Mucosa of descending colon (tissue), 3 donors: ENCODE measurements around the gene KRTAP10-10. TPM values are rescaled to one million over a fixed set of nuclear protein-coding genes. Genes with fewer than 3 reads are reported as not detected.
"Not testable (repeated sequence)": the region's sequence is repeated elsewhere in the genome, so short reads cannot be mapped to it uniquely, and the experiment has no call there.

Source experiments
- ATAC-seq: fragments of 200-7000 bp; cut with Tn5 transposase; one replicate; pipeline ENCODE4 v1.9.1; 2020; ENCODE audit warnings: mild to moderate bottlenecking, moderate library complexity
- DNase-seq, 3 donors: peaks; one replicate each; pipeline ENCODE4 v3.0.0-alpha.2; 2020
- H3K36me3 ChIP-seq: fragments of 200-600 bp; one replicate; pipeline ENCODE4 v1.8.0; 2021; ENCODE audit warnings: low read depth, mild to moderate bottlenecking
- H3K4me1 ChIP-seq: fragments of 200-600 bp; one replicate; pipeline ENCODE4 v1.8.0; 2021; ENCODE audit warnings: low read depth, mild to moderate bottlenecking
- H3K4me3 ChIP-seq: fragments of 200-600 bp; one replicate; pipeline ENCODE4 v1.8.0; 2021; ENCODE audit warnings: mild to moderate bottlenecking
- H3K9me3 ChIP-seq: fragments of 200-600 bp; one replicate; pipeline ENCODE4 v1.8.0; 2021; ENCODE audit warnings: mild to moderate bottlenecking
- intact Hi-C, 2 donors: fragments of 100-400 bp; cut with DNase I in 1 of 2; cut with micrococcal nuclease in 1 of 2; formaldehyde crosslinking; loops; one replicate each; pipeline versions ENCODE4 v1.11.0 to v1.11.1; 2022; cut with DNase I, micrococcal nuclease
- total RNA-seq, 3 donors: library from RNA; stranded (reverse); fragmentation: NEBNext Ultra II Directional in 2 of 3; extraction: Animal tissue kit (Norgen Biotek cat#: 25700) in 2 of 3; gene quantifications; one replicate each; pipeline versions ENCODE4 v1.2.1 to v1.2.4, GENCODE V29; 2021 to 2023
- TF ChIP-seq, protein P1 (sequence below): fragments of 200-600 bp; IDR thresholded peaks from one replicate; pipeline ENCODE4 v1.8.0; 2022; ENCODE audit warnings: antibody characterized with exemption, mild to moderate bottlenecking
- donor health status: DM: no; HTN: no; CAD: no; lungs with moderate emphysema.
- donor health status: DM: no; HTN: no; CAD: no.
- donor health status: DM: no; HTN: yes; CAD: no.

Gene KRTAP10-10
- total RNA-seq, 3 donors from 2014 or later = not detected

GRCh38 chr21:44618909-44619308, 18.2 kb upstream of the KRTAP10-10 start:
- Histone ChIP-seq H3K9me3 (peaks cover 14% of the 10 kb centered on the region), H3K4me1 (peaks cover 4% of the 10 kb centered on the region), H3K4me3 (no peak overlapping the region), H3K36me3 (no peaks in the 10 kb centered on the region)
- intact Hi-C loops = no loop called here
- TF ChIP-seq, protein P1, sequence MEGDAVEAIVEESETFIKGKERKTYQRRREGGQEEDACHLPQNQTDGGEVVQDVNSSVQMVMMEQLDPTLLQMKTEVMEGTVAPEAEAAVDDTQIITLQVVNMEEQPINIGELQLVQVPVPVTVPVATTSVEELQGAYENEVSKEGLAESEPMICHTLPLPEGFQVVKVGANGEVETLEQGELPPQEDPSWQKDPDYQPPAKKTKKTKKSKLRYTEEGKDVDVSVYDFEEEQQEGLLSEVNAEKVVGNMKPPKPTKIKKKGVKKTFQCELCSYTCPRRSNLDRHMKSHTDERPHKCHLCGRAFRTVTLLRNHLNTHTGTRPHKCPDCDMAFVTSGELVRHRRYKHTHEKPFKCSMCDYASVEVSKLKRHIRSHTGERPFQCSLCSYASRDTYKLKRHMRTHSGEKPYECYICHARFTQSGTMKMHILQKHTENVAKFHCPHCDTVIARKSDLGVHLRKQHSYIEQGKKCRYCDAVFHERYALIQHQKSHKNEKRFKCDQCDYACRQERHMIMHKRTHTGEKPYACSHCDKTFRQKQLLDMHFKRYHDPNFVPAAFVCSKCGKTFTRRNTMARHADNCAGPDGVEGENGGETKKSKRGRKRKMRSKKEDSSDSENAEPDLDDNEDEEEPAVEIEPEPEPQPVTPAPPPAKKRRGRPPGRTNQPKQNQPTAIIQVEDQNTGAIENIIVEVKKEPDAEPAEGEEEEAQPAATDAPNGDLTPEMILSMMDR = no peak
- peak; percentile 93 for ATAC-seq
- DNase-seq = peak in 1 of 3 donors; percentile 31

GRCh38 chr21:44619886-44620285, 17.3 kb upstream of the KRTAP10-10 start:
- TF ChIP-seq, protein P1 = no peak
- peaks cover 19% of the 10 kb centered on the region for H3K9me3 ChIP-seq
- intact Hi-C loops = no loop called here
- no peak for DNase-seq
- H3K4me1 ChIP-seq = peaks cover 4% of the 10 kb centered on the region
- no peak for ATAC-seq
- no peaks in the 10 kb centered on the region for H3K36me3 ChIP-seq
- no peak overlapping the region for H3K4me3 ChIP-seq

- peaks cover 19% of the 10 kb centered on the region for H3K9me3 ChIP-seq
- intact Hi-C loops = no loop called here
- ATAC-seq (no peak), DNase-seq (no peak)
- H3K36me3 ChIP-seq = no peaks in the 10 kb centered on the region
- peaks cover 4% of the 10 kb centered on the region for H3K4me1 ChIP-seq
- no peak overlapping the region for H3K4me3 ChIP-seq
- TF ChIP-seq, protein P1 = no peak
Measured at GRCh38 chr21:44623575-44623974, 13.6 kb upstream of the KRTAP10-10 start.

DNA sequence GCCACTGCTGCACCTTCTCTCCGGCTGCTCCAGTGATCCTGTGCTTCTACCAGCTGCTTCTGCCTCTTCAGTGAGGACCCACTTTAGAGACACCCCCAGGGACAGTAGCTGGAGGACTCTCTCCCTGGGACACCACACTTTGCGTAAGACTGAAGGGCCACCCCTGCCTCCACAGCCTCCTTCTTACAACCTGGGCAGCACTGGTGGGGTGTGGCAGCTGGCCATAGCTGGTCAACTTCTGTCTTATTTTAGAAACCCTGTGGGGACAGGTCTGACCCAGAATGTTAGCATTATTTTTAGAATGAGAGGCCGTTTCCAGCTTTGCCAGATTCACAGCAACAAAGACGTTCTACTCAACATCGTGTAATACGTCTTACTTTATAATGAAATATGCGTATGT, 11.4 kb upstream of the KRTAP10-10 start:
- DNase-seq (no peak), ATAC-seq (no peak)
- peaks cover 14% of the 10 kb centered on the region for H3K9me3 ChIP-seq
- intact Hi-C loops = no loop called here
- H3K4me1 ChIP-seq = no peaks in the 10 kb centered on the region
- H3K36me3 ChIP-seq = no peaks in the 10 kb centered on the region
- TF ChIP-seq, protein P1 = no peak
- H3K4me3 ChIP-seq = no peak overlapping the region

DNA sequence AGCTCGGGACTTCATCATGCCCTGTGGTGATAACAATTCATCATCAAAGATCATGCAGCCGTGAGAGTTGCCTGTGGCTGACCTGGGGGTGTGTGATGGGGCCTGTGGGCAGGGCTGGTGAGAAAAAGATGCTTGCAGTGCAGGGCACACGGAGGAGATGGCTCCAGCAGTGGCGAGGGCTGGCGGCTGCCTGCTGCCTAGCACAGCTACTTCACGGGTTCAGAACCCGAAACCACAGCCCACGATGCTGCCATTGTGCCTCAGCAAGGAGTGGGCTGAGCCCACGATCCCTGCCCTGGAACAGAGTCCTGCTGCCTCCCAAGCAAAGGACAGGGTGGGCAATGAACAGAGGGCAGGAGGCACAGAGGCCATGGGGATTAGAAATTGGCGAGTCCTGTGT, 10.9 kb upstream of the KRTAP10-10 start:
- Histone ChIP-seq H3K4me3 (no peak overlapping the region), H3K4me1 (no peaks in the 10 kb centered on the region), H3K36me3 (no peaks in the 10 kb centered on the region), H3K9me3 (peaks cover 15% of the 10 kb centered on the region)
- intact Hi-C loops = no loop called here
- TF ChIP-seq, protein P1 = no peak
- DNase-seq (peak in 1 of 3 donors; percentile 41), ATAC-seq (no peak)

DNA sequence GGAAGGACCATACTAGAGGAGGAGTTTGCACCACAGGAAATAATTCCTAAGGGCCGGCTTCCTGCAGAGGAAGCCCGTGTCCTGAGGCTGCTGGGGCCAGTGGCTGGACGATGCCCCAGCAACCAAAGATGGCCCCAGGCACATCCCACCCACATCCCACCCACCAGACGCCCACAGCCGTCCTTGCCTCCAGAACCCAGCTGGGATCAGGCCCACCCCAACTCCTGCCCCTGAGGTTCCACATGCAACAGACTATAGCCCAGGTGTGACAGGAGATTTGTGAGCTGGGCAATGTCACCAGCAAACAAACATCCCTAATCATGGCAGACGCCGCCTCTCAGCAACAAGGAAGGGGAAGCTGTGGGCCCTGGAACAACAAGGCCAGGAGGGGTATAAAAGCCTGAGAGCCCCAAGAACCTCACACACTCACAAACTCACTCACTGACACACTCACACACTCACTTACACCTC, 10.4 kb upstream of the KRTAP10-10 start, which contains the start of gene KRTAP10-9:
Gene KRTAP10-9, plus strand, starts transcription at position 421 of the 471 bp plus-strand sequence. CDS start 79 bp downstream, outside the sequence.
- TF ChIP-seq, protein P1 = no peak
- H3K36me3 ChIP-seq = no peaks in the 10 kb centered on the region
- H3K4me3 ChIP-seq = no peak within 1 kb of the TSS
- intact Hi-C loops = no loop called here
- DNase-seq (no peak), ATAC-seq (no peak)
- no peaks in the 10 kb centered on the region for H3K4me1 ChIP-seq
- peaks cover 18% of the 10 kb centered on the region for H3K9me3 ChIP-seq

DNA sequence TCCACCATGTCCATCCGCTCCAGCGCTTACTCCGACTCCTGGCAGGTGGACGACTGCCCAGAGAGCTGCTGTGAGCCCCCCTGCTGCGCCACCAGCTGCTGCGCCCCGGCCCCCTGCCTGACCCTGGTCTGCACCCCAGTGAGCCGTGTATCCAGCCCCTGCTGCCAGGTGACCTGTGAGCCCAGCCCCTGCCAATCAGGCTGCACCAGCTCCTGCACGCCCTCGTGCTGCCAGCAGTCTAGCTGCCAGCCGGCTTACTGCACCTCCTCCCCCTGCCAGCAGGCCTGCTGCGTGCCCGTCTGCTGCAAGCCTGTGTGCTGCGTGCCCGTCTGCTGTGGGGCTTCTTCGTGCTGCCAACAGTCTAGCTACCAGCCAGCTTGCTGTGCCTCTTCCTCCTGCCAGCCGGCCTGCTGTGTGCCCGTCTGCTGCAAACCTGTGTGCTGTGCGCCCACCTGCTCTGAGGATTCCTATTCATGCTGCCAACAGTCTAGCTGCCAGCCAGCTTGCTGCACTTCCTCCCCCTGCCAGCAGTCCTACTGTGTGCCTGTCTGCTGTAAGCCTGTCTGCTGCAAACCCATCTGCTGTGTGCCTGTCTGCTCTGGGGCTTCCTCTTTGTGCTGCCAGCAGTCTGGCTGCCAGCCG, 9.9 kb upstream of the KRTAP10-10 start:
- H3K4me3 ChIP-seq, H3K4me1 ChIP-seq, intact Hi-C loops, DNase-seq, ATAC-seq, H3K36me3 ChIP-seq: not testable (repeated sequence)
- H3K9me3 ChIP-seq = peaks cover 24% of the 10 kb centered on the region

DNA sequence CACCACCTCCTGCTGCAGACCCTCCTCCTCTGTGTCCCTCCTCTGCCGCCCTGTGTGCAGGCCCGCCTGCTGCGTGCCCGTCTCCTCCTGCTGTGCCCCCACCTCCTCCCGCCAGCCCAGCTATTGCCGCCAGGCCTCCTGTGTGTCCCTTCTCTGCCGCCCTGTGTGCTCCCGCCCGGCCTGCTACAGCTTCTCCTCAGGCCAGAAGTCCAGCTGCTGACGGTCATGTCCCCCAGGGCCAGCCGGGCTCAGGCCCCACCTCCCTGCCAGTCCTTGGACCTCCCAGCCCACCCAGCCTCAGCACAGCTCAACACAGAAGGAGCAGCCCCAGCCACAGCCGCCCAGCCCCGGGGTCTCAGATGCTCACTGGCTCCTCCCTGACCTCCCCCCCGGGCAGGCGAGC, 9.3 kb upstream of the KRTAP10-10 start:
- intact Hi-C loops, H3K4me1 ChIP-seq, H3K36me3 ChIP-seq, DNase-seq, ATAC-seq, H3K4me3 ChIP-seq: not testable (repeated sequence)
- peaks cover 22% of the 10 kb centered on the region for H3K9me3 ChIP-seq
